Upper lobe of right lung (tissue), 1 donor: ENCODE measurements around the gene TMEM30A. TPM values are rescaled to one million over a fixed set of nuclear protein-coding genes. Genes with fewer than 3 reads are reported as not detected.

Source experiments
- ATAC-seq: fragments of 200-7000 bp; cut with Tn5 transposase; one replicate; pipeline ENCODE4 v1.9.1; 2020; ENCODE audit warnings: mild to moderate bottlenecking, moderate library complexity
- DNase-seq: peaks from one replicate; pipeline ENCODE4 v3.0.0-alpha.2; 2020
- H3K27ac ChIP-seq: fragments of 200-600 bp; one replicate; pipeline ENCODE4 v1.8.0; 2022
- H3K27me3 ChIP-seq: fragments of 200-600 bp; one replicate; pipeline ENCODE4 v1.8.0; 2022; ENCODE audit warnings: mild to moderate bottlenecking
- H3K36me3 ChIP-seq: fragments of 200-600 bp; one replicate; pipeline ENCODE4 v1.8.0; 2022
- H3K4me1 ChIP-seq: fragments of 200-600 bp; one replicate; pipeline ENCODE4 v1.8.0; 2022
- H3K4me3 ChIP-seq: fragments of 200-600 bp; one replicate; pipeline ENCODE4 v1.8.0; 2022; ENCODE audit warnings: mild to moderate bottlenecking
- H3K9me3 ChIP-seq: fragments of 200-600 bp; one replicate; pipeline ENCODE4 v1.8.0; 2022
- intact Hi-C: fragments of 100-400 bp; cut with DNase I; formaldehyde crosslinking; loops from one replicate; pipeline ENCODE4 v1.11.0; 2022
- total RNA-seq: library from RNA; stranded (reverse); fragmentation: NEBNext Ultra II Directional; extraction: Animal tissue kit (Norgen Biotek cat#: 25700); gene quantifications from one replicate; pipeline ENCODE4 v1.2.1, GENCODE V29; 2021
- TF ChIP-seq, protein P1 (sequence below): fragments of 200-600 bp; IDR thresholded peaks from one replicate; pipeline ENCODE4 v1.8.0; 2022; ENCODE audit warnings: antibody characterized with exemption
- donor health status: DM: no; HTN: yes; CAD: no; lungs with severe emphysema.

Gene TMEM30A
- total RNA-seq, 1 donor from 2014 or later: 183 TPM

DNA sequence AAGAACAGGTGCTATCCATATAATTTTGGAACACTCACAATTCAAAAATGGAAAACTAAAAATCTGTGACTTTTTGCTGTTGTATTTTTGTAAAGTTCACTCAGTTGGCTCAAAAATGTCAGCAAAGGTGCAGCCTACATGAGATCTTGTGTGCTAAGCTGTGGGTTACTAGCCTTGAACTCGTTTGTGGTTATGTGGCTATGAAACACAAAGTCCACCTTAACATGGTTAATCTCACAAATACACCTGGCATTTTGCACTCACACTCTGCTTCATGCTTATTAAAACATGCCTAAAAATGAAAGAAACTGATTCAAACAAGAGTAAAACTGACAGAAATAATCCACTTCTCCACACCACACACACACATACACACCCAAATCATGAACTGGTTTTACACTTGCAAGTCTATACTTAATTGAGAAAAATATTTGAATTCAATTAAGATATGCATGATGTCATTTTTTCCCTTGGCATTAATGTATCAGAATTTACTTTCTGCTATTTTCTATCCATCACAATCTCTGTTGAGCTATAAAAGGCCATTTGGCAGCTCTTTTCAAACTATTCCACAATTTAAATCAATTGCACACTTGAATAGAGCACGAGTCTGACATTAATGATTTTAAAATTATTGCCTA, 22.9 kb upstream of the TMEM30A start:
- Histone ChIP-seq H3K36me3 (no peaks in the 10 kb centered on the region), H3K4me1 (no peaks in the 10 kb centered on the region), H3K9me3 (no peaks in the 10 kb centered on the region), H3K27me3 (no peaks in the 10 kb centered on the region), H3K4me3 (no peak overlapping the region), H3K27ac (no peak overlapping the region)
- ATAC-seq: no peak
- TF ChIP-seq, protein P1, sequence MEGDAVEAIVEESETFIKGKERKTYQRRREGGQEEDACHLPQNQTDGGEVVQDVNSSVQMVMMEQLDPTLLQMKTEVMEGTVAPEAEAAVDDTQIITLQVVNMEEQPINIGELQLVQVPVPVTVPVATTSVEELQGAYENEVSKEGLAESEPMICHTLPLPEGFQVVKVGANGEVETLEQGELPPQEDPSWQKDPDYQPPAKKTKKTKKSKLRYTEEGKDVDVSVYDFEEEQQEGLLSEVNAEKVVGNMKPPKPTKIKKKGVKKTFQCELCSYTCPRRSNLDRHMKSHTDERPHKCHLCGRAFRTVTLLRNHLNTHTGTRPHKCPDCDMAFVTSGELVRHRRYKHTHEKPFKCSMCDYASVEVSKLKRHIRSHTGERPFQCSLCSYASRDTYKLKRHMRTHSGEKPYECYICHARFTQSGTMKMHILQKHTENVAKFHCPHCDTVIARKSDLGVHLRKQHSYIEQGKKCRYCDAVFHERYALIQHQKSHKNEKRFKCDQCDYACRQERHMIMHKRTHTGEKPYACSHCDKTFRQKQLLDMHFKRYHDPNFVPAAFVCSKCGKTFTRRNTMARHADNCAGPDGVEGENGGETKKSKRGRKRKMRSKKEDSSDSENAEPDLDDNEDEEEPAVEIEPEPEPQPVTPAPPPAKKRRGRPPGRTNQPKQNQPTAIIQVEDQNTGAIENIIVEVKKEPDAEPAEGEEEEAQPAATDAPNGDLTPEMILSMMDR: no peak
- intact Hi-C loops: no loop called here
- DNase-seq: no peak

DNA sequence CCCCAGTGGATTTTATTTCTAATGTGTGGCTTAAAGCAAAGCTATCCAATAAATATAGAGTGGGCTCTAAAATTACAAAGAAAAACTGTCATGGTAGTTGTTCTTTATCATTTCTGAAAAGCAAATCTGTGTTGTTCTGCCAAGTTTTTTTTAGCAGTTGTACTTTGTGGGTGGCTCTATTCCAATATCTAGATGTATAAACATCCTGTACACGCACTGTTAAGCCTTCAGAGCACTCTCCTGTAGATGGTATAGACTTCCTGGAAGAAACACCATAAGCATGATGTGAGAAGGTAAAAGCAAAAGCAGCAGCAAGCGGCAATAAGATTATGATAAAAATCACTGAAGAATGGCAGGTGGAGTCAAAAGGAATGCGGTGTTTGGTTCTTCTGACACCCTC, 21.5 kb upstream of the TMEM30A start:
- Histone ChIP-seq H3K27ac (no peak overlapping the region), H3K4me1 (no peaks in the 10 kb centered on the region), H3K9me3 (no peaks in the 10 kb centered on the region), H3K4me3 (no peak overlapping the region), H3K36me3 (no peaks in the 10 kb centered on the region), H3K27me3 (no peaks in the 10 kb centered on the region)
- TF ChIP-seq, protein P1: no peak
- intact Hi-C loops: no loop called here
- ATAC-seq: no peak
- no peak for DNase-seq

DNA sequence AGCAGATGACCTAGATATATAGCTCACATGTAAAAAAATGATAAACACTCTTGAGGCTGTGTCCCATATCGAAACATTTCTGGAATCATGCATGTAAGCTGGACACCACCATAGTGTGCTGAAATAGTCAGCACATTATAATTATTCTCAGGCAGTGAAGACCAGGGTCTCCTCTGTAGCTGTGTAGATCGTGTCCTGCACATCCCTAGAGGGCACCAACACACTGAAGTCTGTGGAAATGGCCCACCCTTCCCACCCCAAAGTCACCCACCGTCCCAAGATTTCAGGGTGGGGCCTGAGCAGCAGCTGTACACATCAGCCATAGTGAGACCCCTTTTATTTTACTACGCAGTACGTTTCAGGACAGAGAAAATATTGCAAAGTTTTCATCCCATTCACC, 21.0 kb upstream of the TMEM30A start:
- Histone ChIP-seq H3K27ac (no peak overlapping the region), H3K9me3 (no peaks in the 10 kb centered on the region), H3K36me3 (no peaks in the 10 kb centered on the region), H3K4me1 (peaks cover 4% of the 10 kb centered on the region), H3K4me3 (no peak overlapping the region), H3K27me3 (no peaks in the 10 kb centered on the region)
- intact Hi-C loops: no loop called here
- TF ChIP-seq, protein P1: no peak
- no peak for DNase-seq
- no peak for ATAC-seq

DNA sequence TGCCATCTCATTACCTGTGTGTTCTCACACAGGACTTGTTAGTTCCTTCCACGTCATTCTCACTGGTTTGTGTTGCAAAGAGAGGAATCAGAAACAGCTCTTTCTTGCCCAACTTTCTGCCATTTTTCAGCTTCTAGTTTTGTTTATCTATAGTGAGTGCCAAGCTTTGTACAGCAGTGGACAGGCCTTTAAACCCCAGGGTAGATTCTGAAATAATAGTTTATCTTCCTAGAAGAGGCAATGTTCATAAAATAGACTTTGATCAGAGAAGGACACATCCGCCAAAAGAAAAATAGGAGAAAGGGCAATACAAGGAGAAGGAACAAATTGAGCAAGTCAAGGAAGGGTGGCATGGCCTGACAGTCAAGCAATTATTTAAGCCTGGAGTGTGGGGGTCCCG, 17.7 kb upstream of the TMEM30A start:
- DNase-seq: no peak
- intact Hi-C loops: no loop called here
- no peak overlapping the region for H3K27ac ChIP-seq
- H3K27me3 ChIP-seq: no peaks in the 10 kb centered on the region
- TF ChIP-seq, protein P1: no peak
- no peak for ATAC-seq
- H3K9me3 ChIP-seq: no peaks in the 10 kb centered on the region
- peaks cover 18% of the 10 kb centered on the region for H3K4me1 ChIP-seq
- no peak overlapping the region for H3K4me3 ChIP-seq
- no peaks in the 10 kb centered on the region for H3K36me3 ChIP-seq

DNA sequence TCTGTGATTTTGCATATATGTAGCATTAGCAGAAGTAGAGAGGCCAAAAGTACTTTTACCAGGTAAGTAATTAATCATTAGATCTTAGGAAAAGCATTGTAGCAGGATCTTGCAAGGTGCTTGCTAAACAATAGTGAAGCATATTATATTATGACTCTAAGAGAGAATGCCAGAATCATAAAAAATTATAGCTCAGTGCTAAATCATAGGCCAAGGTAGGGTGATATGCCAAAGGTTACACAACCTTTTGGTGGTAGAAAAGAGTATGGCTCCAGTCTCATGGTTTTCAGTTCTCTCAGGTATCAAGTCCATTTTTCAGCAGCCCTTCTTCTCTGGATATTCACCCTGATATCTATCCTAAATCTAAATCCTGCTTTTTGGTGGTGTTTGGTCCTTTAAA, 16.9 kb upstream of the TMEM30A start:
- DNase-seq: no peak
- TF ChIP-seq, protein P1: no peak
- ATAC-seq: no peak
- no peak overlapping the region for H3K4me3 ChIP-seq
- H3K9me3 ChIP-seq: no peaks in the 10 kb centered on the region
- intact Hi-C loops: no loop called here
- H3K36me3 ChIP-seq: no peaks in the 10 kb centered on the region
- peaks cover 18% of the 10 kb centered on the region for H3K4me1 ChIP-seq
- H3K27me3 ChIP-seq: no peaks in the 10 kb centered on the region
- H3K27ac ChIP-seq: no peak overlapping the region

DNA sequence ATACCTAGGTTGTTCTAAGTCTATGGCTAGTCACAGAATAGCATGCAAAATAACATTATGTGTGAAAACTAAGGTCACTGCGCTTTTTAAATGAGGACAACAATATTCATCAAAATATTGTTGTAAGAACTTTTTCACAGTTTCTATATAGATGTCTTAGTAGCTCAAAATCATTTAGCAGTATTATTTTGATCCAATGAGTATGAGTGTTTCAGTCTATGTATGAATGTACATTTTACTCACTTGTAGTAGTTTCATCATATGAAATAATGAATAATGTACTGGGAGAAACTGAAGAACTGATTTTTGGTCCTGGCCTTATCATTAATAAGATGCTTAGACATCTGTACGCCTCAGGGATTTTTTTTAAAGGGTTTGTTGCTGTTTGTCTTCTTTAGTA, 16.5 kb upstream of the TMEM30A start:
- Histone ChIP-seq H3K36me3 (no peaks in the 10 kb centered on the region), H3K4me1 (peaks cover 18% of the 10 kb centered on the region), H3K9me3 (no peaks in the 10 kb centered on the region), H3K27me3 (no peaks in the 10 kb centered on the region), H3K27ac (no peak overlapping the region), H3K4me3 (no peak overlapping the region)
- intact Hi-C loops: no loop called here
- no peak for DNase-seq
- ATAC-seq: no peak
- TF ChIP-seq, protein P1: no peak
